H9 (cell line): ENCODE results near the gene FHIT. TPM values are rescaled to one million over a fixed set of nuclear protein-coding genes. Genes with fewer than 3 reads are reported as not detected.

ENCODE experiments used
- DNase-seq: peaks from one replicate; pipeline ENCODE4 v3.0.0-alpha.2; 2017
- H2AFZ ChIP-seq: one replicate; pipeline ENCODE4 v1.6.1; 2013; ENCODE audit warnings: mild to moderate bottlenecking, low read length, control low read depth, moderate library complexity
- H2AK5ac ChIP-seq: 2 replicates; pipeline ENCODE4 v1.6.1; 2013; ENCODE audit warnings: low read length, control low read depth, mixed read lengths; ENCODE audit not compliant: insufficient read length
- H2BK120ac ChIP-seq: one replicate; pipeline ENCODE4 v1.6.1; 2013; ENCODE audit warnings: low read depth, mild to moderate bottlenecking, low read length, control low read depth, inconsistent platforms; ENCODE audit not compliant: poor library complexity, severe bottlenecking
- H2BK12ac ChIP-seq: 2 replicates; pipeline ENCODE4 v1.6.1; 2013; ENCODE audit warnings: low read length, control low read depth, mixed read lengths, low read depth; ENCODE audit not compliant: insufficient read length
- H2BK15ac ChIP-seq: 2 replicates; pipeline ENCODE4 v1.6.1; 2013; ENCODE audit warnings: low read depth, low read length, control low read depth
- H2BK20ac ChIP-seq: one replicate; pipeline ENCODE4 v1.6.1; 2013; ENCODE audit warnings: low read depth, mild to moderate bottlenecking, low read length, control low read depth, inconsistent platforms; ENCODE audit not compliant: poor library complexity, severe bottlenecking
- H2BK5ac ChIP-seq: 2 replicates; pipeline ENCODE4 v1.6.1; 2013; ENCODE audit warnings: low read length, control low read depth, mixed read lengths; ENCODE audit not compliant: insufficient read length
- H3K14ac ChIP-seq: 2 replicates; pipeline ENCODE4 v1.6.1; 2013; ENCODE audit warnings: low read length, control low read depth; ENCODE audit not compliant: insufficient read depth
- H3K18ac ChIP-seq: 2 replicates; pipeline ENCODE4 v1.6.1; 2013; ENCODE audit warnings: low read depth, mild to moderate bottlenecking, mixed read lengths, low read length, control low read depth; ENCODE audit not compliant: insufficient read length
- H3K23ac ChIP-seq: 2 replicates; pipeline ENCODE4 v1.6.1; 2013; ENCODE audit warnings: low read length, control low read depth, mixed read lengths, low read depth; ENCODE audit not compliant: insufficient read length
- H3K23me2 ChIP-seq: 2 replicates; pipeline ENCODE4 v1.6.1; 2013; ENCODE audit warnings: low read depth, mild to moderate bottlenecking, mixed read lengths, low read length, control low read depth; ENCODE audit not compliant: insufficient read length, poor library complexity, severe bottlenecking
- H3K27ac ChIP-seq: 2 replicates; pipeline ENCODE4 v1.5.1; 2013; ENCODE audit warnings: low read length, control low read depth, mixed read lengths, low read depth; ENCODE audit not compliant: insufficient read length
- H3K27me3 ChIP-seq: 2 replicates; pipeline ENCODE4 v1.6.1; 2013; ENCODE audit warnings: low read length, control low read depth, inconsistent platforms; ENCODE audit not compliant: insufficient read depth
- H3K4ac ChIP-seq: 2 replicates; pipeline ENCODE4 v1.6.1; 2013; ENCODE audit warnings: low read depth, mild to moderate bottlenecking, control low read depth, inconsistent platforms, low read length, moderate library complexity
- H3K4me1 ChIP-seq: 2 replicates; pipeline ENCODE4 v1.6.1; 2013; ENCODE audit warnings: low read length, control low read depth, inconsistent platforms; ENCODE audit not compliant: insufficient read depth
- H3K4me2 ChIP-seq: 2 replicates; pipeline ENCODE4 v1.6.1; 2013; ENCODE audit warnings: low read length, control low read depth, mixed read lengths; ENCODE audit not compliant: insufficient read length, insufficient read depth
- H3K56ac ChIP-seq: 2 replicates; pipeline ENCODE4 v1.6.1; 2013; ENCODE audit warnings: low read depth, mild to moderate bottlenecking, mixed read lengths, low read length, control low read depth; ENCODE audit not compliant: insufficient read length
- H3K79me1 ChIP-seq: 2 replicates; pipeline ENCODE4 v1.6.1; 2013; ENCODE audit warnings: low read depth, mild to moderate bottlenecking, moderate library complexity, low read length, control low read depth, inconsistent platforms; ENCODE audit not compliant: insufficient read depth, poor library complexity, severe bottlenecking
- H3K79me2 ChIP-seq: 2 replicates; pipeline ENCODE4 v1.6.1; 2013; ENCODE audit warnings: low read length, control low read depth, inconsistent platforms; ENCODE audit not compliant: insufficient read depth
- H3K9ac ChIP-seq: 2 replicates; pipeline ENCODE4 v1.6.1; 2013; ENCODE audit warnings: low read length, control low read depth, mixed read lengths; ENCODE audit not compliant: insufficient read length; ENCODE audit errors: extremely low read depth
- H3K9me3 ChIP-seq: one replicate; pipeline ENCODE4 v1.6.1; 2013; ENCODE audit warnings: low read depth, low read length, inconsistent platforms; ENCODE audit not compliant: control insufficient read depth
- H3T11ph ChIP-seq: one replicate; pipeline ENCODE4 v1.6.1; 2013; ENCODE audit warnings: mild to moderate bottlenecking, low read length, control low read depth, inconsistent platforms
- H4K20me1 ChIP-seq: one replicate; pipeline ENCODE4 v1.6.1; 2013; ENCODE audit not compliant: control insufficient read depth, insufficient read length, insufficient read depth
- H4K5ac ChIP-seq: 2 replicates; pipeline ENCODE4 v1.6.1; 2013; ENCODE audit warnings: low read depth, mild to moderate bottlenecking, mixed read lengths, low read length, control low read depth; ENCODE audit not compliant: insufficient read length
- H4K8ac ChIP-seq: replicated peaks from 2 replicates; pipeline ENCODE4 v1.6.1; 2013; ENCODE audit warnings: low read length, control low read depth, mixed read lengths, low read depth; ENCODE audit not compliant: insufficient read length
- H4K91ac ChIP-seq: 2 replicates; pipeline ENCODE4 v1.6.1; 2013; ENCODE audit warnings: low read depth, mild to moderate bottlenecking, moderate library complexity, mixed read lengths, low read length, control low read depth; ENCODE audit not compliant: insufficient read length
- H3K27ac Mint-ChIP-seq, 3 experiments: 2 replicates in 2 of 3; 3 replicates in 1 of 3; pipeline ENCODE4 v1.8.0; 2020 to 2021; ENCODE audit warnings: mixed read lengths in 3 of 3, mild to moderate bottlenecking in 1 of 3, moderate library complexity in 1 of 3
- H3K27me3 Mint-ChIP-seq: 2 replicates; pipeline ENCODE4 v1.8.0; 2021; ENCODE audit warnings: low read depth, mild to moderate bottlenecking, moderate library complexity, mixed read lengths
- H3K36me3 Mint-ChIP-seq, 3 experiments: 2 replicates in 2 of 3; 3 replicates in 1 of 3; pipeline ENCODE4 v1.8.0; 2020 to 2021; ENCODE audit warnings: low read depth in 3 of 3, mixed read lengths in 3 of 3; ENCODE audit not compliant: insufficient read depth in 1 of 3
- H3K4me1 Mint-ChIP-seq, 2 experiments: 2 replicates each; pipeline ENCODE4 v1.8.0; 2020; ENCODE audit warnings: mixed read lengths in 2 of 2
- H3K4me3 Mint-ChIP-seq, 2 experiments: 2 replicates in 1 of 2; 3 replicates in 1 of 2; pipeline ENCODE4 v1.8.0; 2020 to 2021; ENCODE audit warnings: mild to moderate bottlenecking in 2 of 2, mixed read lengths in 2 of 2, moderate library complexity in 1 of 2
- H3K9me3 Mint-ChIP-seq, 2 experiments: 2 replicates in 1 of 2; 3 replicates in 1 of 2; pipeline ENCODE4 v1.8.0; 2020; ENCODE audit warnings: mild to moderate bottlenecking in 2 of 2, mixed read lengths in 2 of 2, moderate library complexity in 1 of 2
- WGBS: extraction: QIAGEN DNeasy Blood & Tissue Kit; methylation state at CpG from one replicate; pipeline ENCODE4 v1.1.7; 2013; ENCODE audit warnings: missing lambda C conversion rate, low lambda C conversion rate, mixed read lengths; ENCODE audit not compliant: insufficient read length; ENCODE audit errors: extremely low coverage; 5-methylcytosine and 5-hydroxymethylcytosine counted together
- total RNA-seq: library from RNA; stranded (reverse); gene quantifications from 2 replicates; pipeline ENCODE4 v1.2.1, GENCODE V29; 2021
- TF ChIP-seq, protein P1 (sequence below): fragments of 200-600 bp; sonication (generic); conservative IDR thresholded peaks from 3 replicates; pipeline ENCODE4 v1.8.0; 2021; ENCODE audit warnings: antibody characterized with exemption, mild to moderate bottlenecking

FHIT gene
- total RNA-seq, 1 experiment from 2014 or later, result 3.0 TPM

DNA sequence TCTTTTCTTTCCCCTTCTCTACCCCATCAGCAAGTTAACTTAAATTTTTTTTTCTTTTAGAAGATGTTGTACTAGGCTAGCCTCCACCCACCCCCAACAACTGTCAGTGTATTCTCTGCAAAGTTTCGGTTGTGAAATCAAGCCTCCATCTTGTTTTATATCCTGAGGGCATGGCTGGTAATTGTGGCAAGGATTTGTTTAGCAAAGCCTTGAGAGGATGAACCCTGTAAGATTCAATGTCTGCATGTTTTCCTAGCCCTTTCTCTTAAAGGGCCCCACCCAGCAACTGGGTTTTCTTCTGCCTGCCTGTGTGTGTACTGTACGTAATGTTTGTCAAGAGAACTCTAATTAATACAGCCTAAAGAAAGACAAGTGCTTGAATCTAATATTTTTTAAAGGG, 475.3 kb downstream of the FHIT start:
- TF ChIP-seq, protein P1, sequence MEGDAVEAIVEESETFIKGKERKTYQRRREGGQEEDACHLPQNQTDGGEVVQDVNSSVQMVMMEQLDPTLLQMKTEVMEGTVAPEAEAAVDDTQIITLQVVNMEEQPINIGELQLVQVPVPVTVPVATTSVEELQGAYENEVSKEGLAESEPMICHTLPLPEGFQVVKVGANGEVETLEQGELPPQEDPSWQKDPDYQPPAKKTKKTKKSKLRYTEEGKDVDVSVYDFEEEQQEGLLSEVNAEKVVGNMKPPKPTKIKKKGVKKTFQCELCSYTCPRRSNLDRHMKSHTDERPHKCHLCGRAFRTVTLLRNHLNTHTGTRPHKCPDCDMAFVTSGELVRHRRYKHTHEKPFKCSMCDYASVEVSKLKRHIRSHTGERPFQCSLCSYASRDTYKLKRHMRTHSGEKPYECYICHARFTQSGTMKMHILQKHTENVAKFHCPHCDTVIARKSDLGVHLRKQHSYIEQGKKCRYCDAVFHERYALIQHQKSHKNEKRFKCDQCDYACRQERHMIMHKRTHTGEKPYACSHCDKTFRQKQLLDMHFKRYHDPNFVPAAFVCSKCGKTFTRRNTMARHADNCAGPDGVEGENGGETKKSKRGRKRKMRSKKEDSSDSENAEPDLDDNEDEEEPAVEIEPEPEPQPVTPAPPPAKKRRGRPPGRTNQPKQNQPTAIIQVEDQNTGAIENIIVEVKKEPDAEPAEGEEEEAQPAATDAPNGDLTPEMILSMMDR, result no peak
- no peak overlapping the region for H4K8ac ChIP-seq
- no peak overlapping the region for H2BK120ac ChIP-seq
- no peaks in the 10 kb centered on the region for H3K79me2 ChIP-seq
- H3K23ac ChIP-seq, result no peak overlapping the region
- no peak overlapping the region for H4K5ac ChIP-seq
- no peak overlapping the region for H3K4me2 ChIP-seq
- no peak overlapping the region for H3K27ac ChIP-seq
- no peak overlapping the region for H3K18ac ChIP-seq
- H2BK20ac ChIP-seq, result no peak overlapping the region
- H2BK12ac ChIP-seq, result no peak overlapping the region
- H2AFZ ChIP-seq, result no peak overlapping the region
- no peaks in the 10 kb centered on the region for H3K23me2 ChIP-seq
- no peak overlapping the region for H3K14ac ChIP-seq
- Mint-ChIP-seq H3K9me3 (peaks cover 43 to 57% of the 10 kb centered on the region in 2 experiments), H3K36me3 (peaks cover 33 to 61% (median 50%) of the 10 kb centered on the region in 3 experiments), H3K4me1 (peaks cover 25 to 28% of the 10 kb centered on the region in 2 experiments), H3K27me3 (no peaks in the 10 kb centered on the region), H3K27ac (no peak overlapping the region), H3K4me3 (no peak overlapping the region)
- H4K91ac ChIP-seq, result no peak overlapping the region
- H3K56ac ChIP-seq, result no peak overlapping the region
- no CpG with 5 or more reads among the region's 2 CpGs for WGBS
- H2BK15ac ChIP-seq, result no peak overlapping the region
- no peak overlapping the region for H3K4ac ChIP-seq
- DNase-seq, result no peak
- no peak overlapping the region for H3K9ac ChIP-seq
- H3K4me1 ChIP-seq, result peaks cover 12% of the 10 kb centered on the region; the same call in 1 of the 2 replicates
- no peak overlapping the region for H3T11ph ChIP-seq
- no peaks in the 10 kb centered on the region for H3K79me1 ChIP-seq
- no peak overlapping the region for H2AK5ac ChIP-seq
- no peaks in the 10 kb centered on the region for H3K27me3 ChIP-seq
- peaks cover 42% of the 10 kb centered on the region for H3K9me3 ChIP-seq
- H4K20me1 ChIP-seq, result no peaks in the 10 kb centered on the region
- no peak overlapping the region for H2BK5ac ChIP-seq
